ENCODE data around the gene KATNB1.

GRCh38 chr16:57749856-57750452 is 14.4 kb downstream of the KATNB1 start:
- TF ChIP-seq, protein P1, sequence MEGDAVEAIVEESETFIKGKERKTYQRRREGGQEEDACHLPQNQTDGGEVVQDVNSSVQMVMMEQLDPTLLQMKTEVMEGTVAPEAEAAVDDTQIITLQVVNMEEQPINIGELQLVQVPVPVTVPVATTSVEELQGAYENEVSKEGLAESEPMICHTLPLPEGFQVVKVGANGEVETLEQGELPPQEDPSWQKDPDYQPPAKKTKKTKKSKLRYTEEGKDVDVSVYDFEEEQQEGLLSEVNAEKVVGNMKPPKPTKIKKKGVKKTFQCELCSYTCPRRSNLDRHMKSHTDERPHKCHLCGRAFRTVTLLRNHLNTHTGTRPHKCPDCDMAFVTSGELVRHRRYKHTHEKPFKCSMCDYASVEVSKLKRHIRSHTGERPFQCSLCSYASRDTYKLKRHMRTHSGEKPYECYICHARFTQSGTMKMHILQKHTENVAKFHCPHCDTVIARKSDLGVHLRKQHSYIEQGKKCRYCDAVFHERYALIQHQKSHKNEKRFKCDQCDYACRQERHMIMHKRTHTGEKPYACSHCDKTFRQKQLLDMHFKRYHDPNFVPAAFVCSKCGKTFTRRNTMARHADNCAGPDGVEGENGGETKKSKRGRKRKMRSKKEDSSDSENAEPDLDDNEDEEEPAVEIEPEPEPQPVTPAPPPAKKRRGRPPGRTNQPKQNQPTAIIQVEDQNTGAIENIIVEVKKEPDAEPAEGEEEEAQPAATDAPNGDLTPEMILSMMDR (IDR thresholded peaks at IDR 0.05), result no peak
- no peak for TF ChIP-seq CBX8 (IDR thresholded peaks at IDR 0.05)
- no peak for TF ChIP-seq MAZ (IDR thresholded peaks at IDR 0.05; ENCODE audit: borderline replicate concordance, low read depth, low read length)
- no peak for TF ChIP-seq POLR2A (IDR thresholded peaks at IDR 0.05; ENCODE audit: low read length)
- TF ChIP-seq RFX5 (IDR thresholded peaks at IDR 0.05), result no peak
- no peak for TF ChIP-seq CEBPB (IDR thresholded peaks at IDR 0.05)
- TF ChIP-seq, protein P2, sequence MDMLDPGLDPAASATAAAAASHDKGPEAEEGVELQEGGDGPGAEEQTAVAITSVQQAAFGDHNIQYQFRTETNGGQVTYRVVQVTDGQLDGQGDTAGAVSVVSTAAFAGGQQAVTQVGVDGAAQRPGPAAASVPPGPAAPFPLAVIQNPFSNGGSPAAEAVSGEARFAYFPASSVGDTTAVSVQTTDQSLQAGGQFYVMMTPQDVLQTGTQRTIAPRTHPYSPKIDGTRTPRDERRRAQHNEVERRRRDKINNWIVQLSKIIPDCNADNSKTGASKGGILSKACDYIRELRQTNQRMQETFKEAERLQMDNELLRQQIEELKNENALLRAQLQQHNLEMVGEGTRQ (IDR thresholded peaks at IDR 0.05), result no peak
- no peak for TF ChIP-seq MAX (IDR thresholded peaks at IDR 0.05)
- TF ChIP-seq SMC3 (IDR thresholded peaks at IDR 0.05), result no peak
- TF ChIP-seq KDM1A (IDR thresholded peaks at IDR 0.05; ENCODE audit: low read depth), result no peak
- no peak for TF ChIP-seq RAD21 (conservative IDR thresholded peaks at IDR 0.05 in 1 of 2, IDR thresholded peaks at IDR 0.05 in 1 of 2)
- TF ChIP-seq PBX3 (IDR thresholded peaks at IDR 0.05), result no peak
- TF ChIP-seq BHLHE40 (IDR thresholded peaks at IDR 0.05; ENCODE audit: low read depth, low read length), result no peak

Measured in A549 (cell line).